Caco-2 (cell line): Measurements from ENCODE around the gene AKT1. TPM values are rescaled to one million over a fixed set of nuclear protein-coding genes. Genes with fewer than 3 reads are reported as not detected.

ENCODE experiments used
- BruUV-seq: library from RNA; stranded (reverse); fragments of 400-500 nt; replicated peaks from 2 replicates; lab custom pipeline; 2021; lab: Mats Ljungman, UMichigan
- CTCF ChIA-PET: fragments of 300-600 bp; sonication (Branson Sonifier 250); formaldehyde crosslinking; loops from one replicate; lab custom pipeline; 2022; ENCODE audit warnings: antibody characterized with exemption; lab: Charles Lee
- POLR2A ChIA-PET: fragments of 300-600 bp; sonication (Branson Sonifier 250); formaldehyde crosslinking; loops from one replicate; lab custom pipeline; 2022; ENCODE audit warnings: antibody characterized with exemption; lab: Charles Lee
- DNase-seq, 2 experiments: peaks; one replicate each; pipeline versions ENCODE4 v3.0.0 to v3.0.0-alpha.2; 2020 to 2022
- H3K27me3 ChIP-seq: replicated peaks from 2 replicates; pipeline ENCODE4 v1.6.0; 2011; ENCODE audit warnings: low read length; ENCODE audit not compliant: control insufficient read depth, insufficient read depth
- H3K36me3 ChIP-seq: 2 replicates; pipeline ENCODE4 v1.5.1; 2011; ENCODE audit warnings: low read length; ENCODE audit not compliant: control insufficient read depth, insufficient read depth
- H3K4me1 ChIP-seq: fragments of 250-450 bp; sonication (Bioruptor Pico); 2 replicates; pipeline ENCODE4 v1.5.1; 2020; ENCODE audit warnings: mild to moderate bottlenecking
- H3K4me3 ChIP-seq: 2 replicates; pipeline ENCODE4 v1.5.1; 2011; ENCODE audit warnings: low read depth, mild to moderate bottlenecking, control low read depth, low read length
- H3K9me3 ChIP-seq: fragments of 250-450 bp; sonication (Bioruptor Pico); 2 replicates; pipeline ENCODE4 v1.5.1; 2020; ENCODE audit warnings: mild to moderate bottlenecking, moderate library complexity
- H3K27ac Mint-ChIP-seq: one replicate; pipeline ENCODE4 v1.8.0; 2022; ENCODE audit warnings: mixed read lengths; ENCODE audit not compliant: unreplicated experiment
- H3K27me3 Mint-ChIP-seq: one replicate; pipeline ENCODE4 v1.8.0; 2022; ENCODE audit warnings: mixed read lengths; ENCODE audit not compliant: insufficient read depth, unreplicated experiment
- H3K36me3 Mint-ChIP-seq: one replicate; pipeline ENCODE4 v1.8.0; 2022; ENCODE audit warnings: mild to moderate bottlenecking, mixed read lengths; ENCODE audit not compliant: insufficient read depth, unreplicated experiment
- H3K4me1 Mint-ChIP-seq: one replicate; pipeline ENCODE4 v1.8.0; 2022; ENCODE audit warnings: low read depth, mixed read lengths; ENCODE audit not compliant: unreplicated experiment
- H3K4me3 Mint-ChIP-seq: one replicate; pipeline ENCODE4 v1.8.0; 2022; ENCODE audit warnings: mild to moderate bottlenecking, moderate library complexity, mixed read lengths; ENCODE audit not compliant: unreplicated experiment
- H3K9me3 Mint-ChIP-seq: one replicate; pipeline ENCODE4 v1.8.0; 2022; ENCODE audit warnings: mixed read lengths; ENCODE audit not compliant: unreplicated experiment
- CTCF ChIP-seq, 2 experiments: fragments of 200-600 bp in 1 of 2; IDR thresholded peaks; 1 replicate in 1 of 2; 2 replicates in 1 of 2; pipeline versions ENCODE4 v1.5.1 to v1.8.0; 2011 to 2022; ENCODE audit warnings: antibody characterized with exemption in 1 of 2, control low read depth in 1 of 2, inconsistent platforms in 1 of 2, low read depth in 1 of 2, low read length in 1 of 2, mild to moderate bottlenecking in 1 of 2, moderate library complexity in 1 of 2; ENCODE audit not compliant: insufficient read depth in 1 of 2, severe bottlenecking in 1 of 2, unreplicated experiment in 1 of 2
- intact Hi-C: fragments of 100-400 bp; cut with micrococcal nuclease; formaldehyde crosslinking; loops from one replicate; pipeline ENCODE4 v1.10.0; 2022; ENCODE audit not compliant: unreplicated experiment
- total RNA-seq: library from RNA; stranded (reverse); gene quantifications from 2 replicates; pipeline ENCODE4 v1.2.3, GENCODE V29; 2022

AKT1 gene
- total RNA-seq, 1 experiment from 2014 or later = 110 TPM

GRCh38 chr14:104844306-104845032, 48.9 kb upstream of the AKT1 start:
- peaks cover 8% of the 10 kb centered on the region for H3K4me1 Mint-ChIP-seq
- peaks cover 14% of the 10 kb centered on the region for H3K27me3 Mint-ChIP-seq
- TF ChIP-seq CTCF (IDR thresholded peaks at IDR 0.05; ENCODE audit: insufficient read depth in 1 of 2, low read depth in 1 of 2, low read length in 1 of 2, severe bottlenecking in 1 of 2, unreplicated experiment in 1 of 2) = no peak

GRCh38 chr14:104843442-104844305, 48.1 kb upstream of the AKT1 start:
- Mint-ChIP-seq H3K4me3 (peak overlapping the region; percentile 70), H3K9me3 (peaks cover 9% of the 10 kb centered on the region), H3K27ac (no peak overlapping the region), H3K27me3 (peaks cover 18% of the 10 kb centered on the region), H3K4me1 (peaks cover 8% of the 10 kb centered on the region), H3K36me3 (no peaks in the 10 kb centered on the region)
- no peak for DNase-seq
- Histone ChIP-seq H3K9me3 (no peaks in the 10 kb centered on the region), H3K4me1 (no peaks in the 10 kb centered on the region), H3K27me3 (no peaks in the 10 kb centered on the region), H3K4me3 (peak overlapping the region; percentile 28), H3K36me3 (no peaks in the 10 kb centered on the region)
- intact Hi-C loops = no loop called here
- TF ChIP-seq CTCF (IDR thresholded peaks at IDR 0.05; ENCODE audit: insufficient read depth in 1 of 2, low read depth in 1 of 2, low read length in 1 of 2, severe bottlenecking in 1 of 2, unreplicated experiment in 1 of 2) = no peak
- ChIA-PET CTCF (interaction anchor here (1.5 kb wide), 1 partner anchor 17 kb away, joined by 4 read pairs; no protein-coding TSS in a partner anchor), POLR2A (no interaction called here)
- no TSS peak for BruUV-seq

More at GRCh38 chr14:104844306-104845032, 48.9 kb upstream of the AKT1 start:
- intact Hi-C loops = no loop called here
- no peaks in the 10 kb centered on the region for H3K36me3 ChIP-seq
- POLR2A ChIA-PET = no interaction called here
- no peaks in the 10 kb centered on the region for H3K9me3 ChIP-seq
- H3K4me3 ChIP-seq = no peak overlapping the region
- Mint-ChIP-seq H3K4me3 (peak overlapping the region; percentile 70), H3K27ac (no peak overlapping the region), H3K36me3 (no peaks in the 10 kb centered on the region), H3K9me3 (peaks cover 9% of the 10 kb centered on the region)
- H3K4me1 ChIP-seq = no peaks in the 10 kb centered on the region
- CTCF ChIA-PET = interaction anchor here (1.5 kb wide), 1 partner anchor 18 kb away, joined by 4 read pairs; no protein-coding TSS in a partner anchor
- no TSS peak for BruUV-seq
- no peak for DNase-seq
- no peaks in the 10 kb centered on the region for H3K27me3 ChIP-seq

- no TSS peak for BruUV-seq
- H3K36me3 ChIP-seq = no peaks in the 10 kb centered on the region
- ChIA-PET POLR2A (no interaction called here), CTCF (interaction anchor here (0.9 to 1.5 kb wide), 3 partner anchors 13 to 24 kb away, joined by 3 to 4 read pairs (median 3); no protein-coding TSS in a partner anchor)
- no peak overlapping the region for H3K27ac Mint-ChIP-seq
- H3K36me3 Mint-ChIP-seq = no peaks in the 10 kb centered on the region
- no peaks in the 10 kb centered on the region for H3K27me3 ChIP-seq
- intact Hi-C loops = no loop called here
- H3K9me3 Mint-ChIP-seq = peaks cover 9% of the 10 kb centered on the region
- no peak overlapping the region for H3K4me3 Mint-ChIP-seq
- no peak for TF ChIP-seq CTCF (IDR thresholded peaks at IDR 0.05; ENCODE audit: insufficient read depth in 1 of 2, low read depth in 1 of 2, low read length in 1 of 2, severe bottlenecking in 1 of 2, unreplicated experiment in 1 of 2)
- DNase-seq = no peak
- H3K4me1 Mint-ChIP-seq = peaks cover 8% of the 10 kb centered on the region
- no peak overlapping the region for H3K4me3 ChIP-seq
- no peaks in the 10 kb centered on the region for H3K9me3 ChIP-seq
- H3K4me1 ChIP-seq = no peaks in the 10 kb centered on the region
- peaks cover 18% of the 10 kb centered on the region for H3K27me3 Mint-ChIP-seq
Observed at GRCh38 chr14:104843006-104843405, 47.5 kb upstream of the AKT1 start.
